CD4-positive, alpha-beta T cell treated with Interleukin-12 subunit alpha and Interleukin-12 subunit beta, for 1 hour (primary cell): ENCODE data around the gene AQP5.

Experiments
- DNase-seq: peaks from one replicate; pipeline ENCODE4 v3.0.0-alpha.2; 2020

The AQP5 gene

GRCh38 chr12:49966511-49967041 lies 4.9 kb downstream of the AQP5 start:
- DNase-seq: no peak

GRCh38 chr12:49967042-49967776 lies 5.5 kb downstream of the AQP5 start:
- DNase-seq: peak; percentile 89

GRCh38 chr12:49967777-49968250 lies 6.1 kb downstream of the AQP5 start:
- no peak for DNase-seq

DNA sequence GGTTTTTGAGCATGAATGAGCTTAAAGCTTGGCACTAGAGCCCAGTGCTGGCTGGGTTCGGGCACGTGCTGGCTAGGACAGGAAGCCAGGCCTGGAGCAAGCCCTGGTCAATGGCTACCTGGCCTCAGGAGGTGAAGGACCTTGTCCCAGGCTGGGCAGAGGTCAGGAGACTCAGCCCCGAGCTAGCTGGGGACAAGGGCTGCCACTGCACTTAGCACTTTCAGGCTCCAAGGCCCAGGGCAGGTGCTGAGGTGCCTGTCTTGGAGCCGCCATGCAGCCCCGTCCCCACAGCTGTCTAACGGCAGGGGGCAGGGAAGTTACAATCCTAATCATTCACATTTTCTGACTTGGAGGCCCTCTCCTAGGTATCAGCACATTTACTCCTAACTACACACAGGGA lies 6.8 kb downstream of the AQP5 start:
- no peak for DNase-seq

DNA sequence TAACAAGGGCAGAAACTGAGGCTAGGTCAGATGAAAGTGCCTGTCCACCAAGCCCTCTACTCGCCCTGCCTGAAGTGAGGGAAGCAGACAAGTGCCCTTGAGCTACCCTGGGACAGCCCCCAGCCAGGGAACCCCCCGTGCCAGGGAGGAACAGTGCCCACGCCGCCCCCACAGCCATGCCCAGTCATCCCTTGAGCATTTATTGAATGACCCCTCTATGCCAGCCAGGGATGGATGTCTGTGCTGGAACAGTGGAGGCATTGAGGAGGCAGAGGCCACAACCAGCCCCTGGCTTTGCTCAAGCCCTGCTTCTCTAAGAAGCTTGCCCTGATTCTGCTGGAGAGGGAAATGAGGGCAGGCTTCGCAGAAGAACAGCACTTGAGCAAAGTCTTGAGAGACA lies 7.4 kb downstream of the AQP5 start:
- no peak for DNase-seq

GRCh38 chr12:49969651-49970429 lies 8.2 kb downstream of the AQP5 start:
- no peak for DNase-seq

GRCh38 chr12:49970658-49971057 lies 9.0 kb downstream of the AQP5 start:
- no peak for DNase-seq

DNA sequence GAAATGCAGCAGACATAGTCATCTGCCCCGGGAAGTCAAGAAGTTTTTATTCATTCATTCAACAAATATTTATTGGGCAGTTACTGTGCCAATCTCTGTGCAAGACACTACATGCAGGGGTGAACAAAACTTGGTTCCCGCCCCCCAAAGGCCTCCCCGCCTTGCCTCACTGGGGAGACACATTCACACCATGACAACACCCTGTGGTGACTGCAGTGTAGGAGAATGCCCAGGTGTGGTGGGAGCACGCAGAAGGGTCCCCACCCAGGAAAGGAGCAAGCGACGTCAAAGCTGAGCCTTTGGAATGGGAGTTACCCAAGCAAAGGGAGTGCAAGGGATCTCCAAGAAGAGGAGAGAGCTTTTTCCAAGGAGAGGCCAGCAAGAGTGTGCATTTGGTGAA lies 9.5 kb downstream of the AQP5 start:
- DNase-seq: no peak

- no peak for DNase-seq
Measured at GRCh38 chr12:49972129-49972528, 10.5 kb downstream of the AQP5 start.

GRCh38 chr12:49972641-49973360 lies 11.1 kb downstream of the AQP5 start, which contains the start of gene AQP6:
Gene AQP6, plus strand, starts transcription at chr12:49972947. Its CDS starts 227 bp downstream, at chr12:49973174.
- no peak for DNase-seq

GRCh38 chr12:49973361-49973830 lies 11.7 kb downstream of the AQP5 start:
- DNase-seq: no peak

DNA sequence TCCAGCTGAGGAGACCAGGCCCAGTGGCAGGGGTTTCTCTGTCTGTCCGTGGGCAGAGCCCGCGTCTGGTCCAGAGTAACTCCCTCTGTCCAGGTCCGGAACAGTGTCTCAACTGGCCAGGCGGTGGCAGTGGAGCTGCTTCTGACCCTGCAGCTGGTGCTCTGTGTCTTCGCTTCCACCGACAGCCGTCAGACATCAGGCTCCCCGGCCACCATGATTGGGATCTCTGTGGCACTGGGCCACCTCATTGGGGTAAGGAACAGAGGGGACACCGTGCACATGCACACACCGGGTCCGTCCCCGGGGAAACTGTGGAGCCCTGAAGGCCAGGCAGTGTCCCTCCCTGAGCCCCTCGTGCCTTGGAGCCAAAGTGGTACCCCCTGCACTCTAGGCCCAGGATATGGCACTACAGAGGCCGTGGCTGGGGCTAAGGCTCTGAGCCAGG lies 12.6 kb downstream of the AQP5 start:
- no peak for DNase-seq

GRCh38 chr12:49974677-49975317 lies 13.1 kb downstream of the AQP5 start:
- DNase-seq: no peak

- DNase-seq: no peak
Measured at GRCh38 chr12:49975318-49975761, 13.7 kb downstream of the AQP5 start.

DNA sequence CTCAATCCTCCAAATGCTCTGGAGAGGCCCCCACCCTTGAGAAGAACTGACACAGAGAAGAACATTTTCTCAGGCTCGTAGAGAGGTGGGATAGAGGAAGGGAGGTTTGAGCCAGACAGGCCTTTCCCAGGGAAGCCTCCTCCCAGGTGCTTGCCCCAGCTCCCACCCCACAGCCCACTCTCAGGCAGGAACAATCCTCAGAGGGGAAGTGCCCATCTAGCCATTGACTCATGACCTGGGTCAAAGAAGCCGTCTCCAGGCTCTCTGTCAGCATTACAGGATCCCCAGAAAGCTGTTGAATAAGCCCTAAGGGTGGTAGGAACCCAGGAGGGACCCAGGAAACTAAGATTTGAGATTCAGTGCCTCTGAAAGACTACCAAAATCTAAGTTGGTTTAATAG lies 14.9 kb downstream of the AQP5 start:
- no peak for DNase-seq

- no peak for DNase-seq
Measured at GRCh38 chr12:49978125-49978524, 16.5 kb downstream of the AQP5 start.

- no peak for DNase-seq
Measured at GRCh38 chr12:49979016-49979586, 17.4 kb downstream of the AQP5 start.

DNA sequence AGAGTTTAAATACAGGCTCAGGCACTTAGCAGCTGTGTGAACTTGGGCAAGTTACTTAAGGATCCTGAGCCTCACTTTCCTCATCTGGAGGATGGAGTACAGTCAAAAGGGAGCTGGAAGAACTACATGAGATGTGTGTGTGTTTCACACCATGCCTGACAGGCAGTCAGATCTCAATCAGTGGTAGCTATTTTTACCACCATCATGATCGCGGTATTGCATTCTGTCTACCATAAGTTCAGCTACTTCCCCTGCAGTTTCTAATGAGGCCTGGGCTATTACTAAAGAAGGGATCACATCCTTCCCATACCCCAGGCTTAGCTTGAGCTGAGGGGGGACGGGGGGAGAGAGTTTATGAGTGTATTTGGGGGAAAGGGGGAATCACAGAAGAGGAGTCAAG lies 18.1 kb downstream of the AQP5 start:
- DNase-seq: no peak

DNA sequence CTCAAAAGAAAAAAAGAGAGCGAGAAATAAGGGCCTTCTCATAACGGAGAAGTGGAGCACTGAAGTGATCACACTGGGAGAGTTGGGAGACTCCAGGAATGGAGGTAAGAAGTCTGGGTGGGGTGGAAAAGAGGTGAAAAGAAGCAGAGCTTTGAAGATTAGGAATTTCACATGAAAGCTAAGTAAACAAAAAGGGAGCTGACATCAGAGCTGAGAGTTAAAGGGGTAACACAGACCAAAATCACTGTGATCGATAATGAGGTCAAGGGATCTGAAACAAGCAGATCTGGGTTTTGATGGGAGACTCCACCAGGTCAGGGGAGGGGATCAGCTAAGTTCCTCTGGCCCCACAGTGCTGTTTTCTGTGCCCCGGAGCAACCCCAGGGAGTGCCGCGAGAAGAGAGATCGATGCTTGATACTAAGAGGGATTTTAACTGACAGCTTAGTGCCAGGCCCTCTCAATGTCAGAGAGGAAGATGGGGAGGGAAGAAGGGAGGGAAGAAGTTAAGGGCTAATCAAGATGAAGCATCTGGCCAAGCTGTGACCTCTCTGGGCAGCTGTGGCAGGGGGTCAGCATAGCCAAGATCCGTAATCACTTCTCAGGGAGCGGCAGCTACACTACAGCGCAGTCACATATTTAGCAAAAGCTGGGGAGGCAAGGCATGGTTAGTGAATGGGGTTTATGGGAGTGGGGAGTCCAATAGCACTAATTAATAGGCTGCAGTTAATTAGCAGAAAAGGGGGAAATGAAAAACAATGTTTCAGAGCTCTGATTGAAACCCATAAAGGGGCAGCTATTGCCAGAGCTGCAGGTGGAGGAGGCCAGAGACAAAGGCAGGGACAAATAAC lies 19.1 kb downstream of the AQP5 start:
- no peak for DNase-seq

DNA sequence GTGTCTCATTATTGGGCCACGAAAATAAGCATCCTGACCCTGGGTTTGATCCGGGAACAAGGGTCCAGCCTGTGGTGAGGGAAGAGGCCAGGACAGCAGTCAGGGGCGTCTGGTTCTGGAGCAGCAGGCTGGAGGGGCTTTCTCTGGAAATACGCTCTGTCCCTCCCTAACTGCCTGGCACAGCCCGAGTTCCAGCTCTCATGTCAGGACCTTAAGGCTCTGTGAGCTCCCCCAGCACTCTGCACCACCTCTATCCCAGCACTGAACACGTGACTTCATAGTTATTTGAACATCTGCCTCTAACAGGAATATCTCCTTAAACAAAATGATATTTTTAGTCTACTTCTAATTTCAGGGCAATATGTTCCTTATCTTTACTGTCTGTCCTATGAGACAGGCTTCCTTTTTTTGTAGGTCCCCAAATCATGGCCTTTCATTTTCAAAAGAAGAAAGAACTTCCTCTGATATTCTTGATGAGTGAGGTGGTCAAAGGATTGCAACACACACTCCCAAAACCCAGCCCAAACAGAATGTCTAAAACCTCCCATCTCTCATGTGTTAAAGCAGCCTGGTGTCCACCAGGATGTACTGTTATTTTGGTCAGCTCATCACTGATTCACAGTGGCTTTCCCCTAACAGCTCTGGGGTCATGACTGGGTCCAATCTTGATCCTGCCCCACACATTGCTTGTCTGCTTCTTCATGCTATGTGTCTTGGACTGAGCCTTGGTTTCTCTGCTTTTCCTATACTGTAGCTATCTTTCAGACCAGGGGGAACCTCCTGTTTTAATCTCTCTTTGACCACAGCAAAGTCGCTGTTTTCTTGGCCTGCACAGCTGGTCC lies 20.8 kb downstream of the AQP5 start:
- no peak for DNase-seq
